HFFc6 (cell line): ENCODE results near the gene NUP93. TPM values are rescaled to one million over a fixed set of nuclear protein-coding genes. Genes with fewer than 3 reads are reported as not detected.

Source experiments
- DNase-seq: peaks from one replicate; pipeline ENCODE4 v3.0.0-alpha.2; 2018
- H3K27ac Mint-ChIP-seq: 2 replicates; pipeline ENCODE4 v1.8.0; 2020; ENCODE audit warnings: mild to moderate bottlenecking, mixed read lengths
- H3K27me3 Mint-ChIP-seq: 2 replicates; pipeline ENCODE4 v1.8.0; 2021; ENCODE audit warnings: mild to moderate bottlenecking, moderate library complexity, mixed read lengths; ENCODE audit not compliant: insufficient read depth
- H3K36me3 Mint-ChIP-seq: 2 replicates; pipeline ENCODE4 v1.8.0; 2021; ENCODE audit warnings: low read depth, mixed read lengths
- H3K4me1 Mint-ChIP-seq: 2 replicates; pipeline ENCODE4 v1.8.0; 2020; ENCODE audit warnings: low read depth, mixed read lengths
- H3K4me3 Mint-ChIP-seq: 2 replicates; pipeline ENCODE4 v1.8.0; 2020; ENCODE audit warnings: mild to moderate bottlenecking, moderate library complexity, mixed read lengths
- H3K9me3 Mint-ChIP-seq: 2 replicates; pipeline ENCODE4 v1.8.0; 2020; ENCODE audit warnings: mild to moderate bottlenecking, mixed read lengths
- total RNA-seq, 6 experiments: library from RNA; stranded (reverse); fragmentation: NEBNext Ultra II Directional; extraction: Animal tissue kit (Norgen Biotek cat#: 25700); gene quantifications; 2 replicates in 1 of 6; 3 replicates in 5 of 6; pipeline ENCODE4 v1.2.3, GENCODE V29; 2021
- TF ChIP-seq, protein P1 (sequence below): fragments of 200-600 bp; sonication (generic); IDR thresholded peaks from 2 replicates; pipeline ENCODE4 v1.5.0; 2021; ENCODE audit warnings: antibody characterized with exemption, mild to moderate bottlenecking

NUP93 gene
- total RNA-seq, 6 experiments from 2014 or later, result 58.6 to 84.0 (median 78.8) TPM

DNA sequence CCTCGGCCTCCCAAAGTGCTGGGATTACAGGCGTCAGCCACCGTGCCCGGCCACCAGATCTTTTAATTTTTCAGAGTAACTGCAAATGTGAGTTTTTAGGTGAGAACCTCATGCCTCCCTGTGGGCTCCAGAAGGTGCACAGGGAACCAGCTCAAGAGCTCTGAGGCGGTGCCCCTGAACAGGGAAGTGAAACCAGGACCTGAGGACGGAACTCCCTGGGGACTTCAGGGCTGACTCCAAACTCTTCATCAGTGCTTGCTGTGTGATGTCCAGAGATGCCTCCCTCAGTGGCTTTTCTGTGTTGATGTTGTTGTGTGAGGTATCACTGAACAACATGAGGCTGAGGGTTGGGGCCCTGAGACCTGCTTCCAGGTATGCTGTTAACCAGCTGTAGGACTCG, 158.9 kb downstream of the NUP93 start:
- DNase-seq, result no peak

DNA sequence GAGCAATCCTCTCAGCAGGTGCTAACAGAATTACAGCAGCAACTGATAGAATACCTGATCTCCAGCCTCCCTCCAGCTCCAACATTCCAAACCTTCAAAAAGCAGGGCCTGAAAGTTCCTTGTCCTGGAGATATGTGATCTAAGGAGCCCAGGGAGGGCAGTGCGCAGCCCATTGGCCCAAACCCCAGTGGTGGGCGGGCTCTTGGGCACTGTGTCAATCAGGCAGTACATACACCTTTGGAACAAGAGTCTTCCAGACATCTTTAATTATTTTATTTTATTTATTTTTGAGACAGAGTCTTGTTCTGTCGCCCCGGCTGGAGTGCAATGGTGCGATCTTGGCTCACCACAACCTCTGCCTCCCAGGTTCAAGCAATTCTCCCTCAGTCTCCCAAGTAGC, 159.3 kb downstream of the NUP93 start:
- TF ChIP-seq, protein P1, sequence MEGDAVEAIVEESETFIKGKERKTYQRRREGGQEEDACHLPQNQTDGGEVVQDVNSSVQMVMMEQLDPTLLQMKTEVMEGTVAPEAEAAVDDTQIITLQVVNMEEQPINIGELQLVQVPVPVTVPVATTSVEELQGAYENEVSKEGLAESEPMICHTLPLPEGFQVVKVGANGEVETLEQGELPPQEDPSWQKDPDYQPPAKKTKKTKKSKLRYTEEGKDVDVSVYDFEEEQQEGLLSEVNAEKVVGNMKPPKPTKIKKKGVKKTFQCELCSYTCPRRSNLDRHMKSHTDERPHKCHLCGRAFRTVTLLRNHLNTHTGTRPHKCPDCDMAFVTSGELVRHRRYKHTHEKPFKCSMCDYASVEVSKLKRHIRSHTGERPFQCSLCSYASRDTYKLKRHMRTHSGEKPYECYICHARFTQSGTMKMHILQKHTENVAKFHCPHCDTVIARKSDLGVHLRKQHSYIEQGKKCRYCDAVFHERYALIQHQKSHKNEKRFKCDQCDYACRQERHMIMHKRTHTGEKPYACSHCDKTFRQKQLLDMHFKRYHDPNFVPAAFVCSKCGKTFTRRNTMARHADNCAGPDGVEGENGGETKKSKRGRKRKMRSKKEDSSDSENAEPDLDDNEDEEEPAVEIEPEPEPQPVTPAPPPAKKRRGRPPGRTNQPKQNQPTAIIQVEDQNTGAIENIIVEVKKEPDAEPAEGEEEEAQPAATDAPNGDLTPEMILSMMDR, result no peak
- Mint-ChIP-seq H3K9me3 (no peaks in the 10 kb centered on the region), H3K27ac (no peak overlapping the region), H3K27me3 (peaks cover 17% of the 10 kb centered on the region), H3K4me3 (no peak overlapping the region), H3K4me1 (no peaks in the 10 kb centered on the region), H3K36me3 (no peaks in the 10 kb centered on the region)
- no peak for DNase-seq

More for the DNA sequence above, 158.9 kb downstream of the NUP93 start:
- Mint-ChIP-seq H3K4me1 (no peaks in the 10 kb centered on the region), H3K4me3 (no peak overlapping the region), H3K9me3 (no peaks in the 10 kb centered on the region), H3K27me3 (peaks cover 17% of the 10 kb centered on the region), H3K36me3 (no peaks in the 10 kb centered on the region), H3K27ac (no peak overlapping the region)
- TF ChIP-seq, protein P1, result no peak

DNA sequence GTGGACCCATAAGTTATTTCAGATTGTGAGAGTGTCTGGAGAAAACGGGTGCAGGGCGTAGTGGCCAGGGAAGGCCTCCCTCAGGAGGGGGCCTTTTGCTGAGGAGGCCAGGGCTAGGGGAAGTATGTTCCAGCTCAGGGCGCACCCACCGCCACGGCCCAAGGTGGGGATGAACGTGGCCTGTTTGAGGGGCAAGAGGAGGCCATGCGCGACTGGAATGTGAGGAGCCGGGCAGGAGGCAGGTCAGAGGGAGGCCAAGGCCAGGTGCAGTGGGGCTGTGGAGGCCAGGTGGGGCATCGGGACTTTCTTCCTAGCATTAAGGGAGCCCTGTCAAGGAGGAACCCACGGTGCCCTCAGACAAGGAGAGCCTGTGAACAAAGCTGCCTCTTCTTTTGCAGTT, 161.8 kb downstream of the NUP93 start:
- Mint-ChIP-seq H3K27ac (no peak overlapping the region), H3K4me1 (no peaks in the 10 kb centered on the region), H3K9me3 (no peaks in the 10 kb centered on the region), H3K4me3 (no peak overlapping the region), H3K27me3 (peaks cover 13% of the 10 kb centered on the region), H3K36me3 (no peaks in the 10 kb centered on the region)
- TF ChIP-seq, protein P1, result no peak
- DNase-seq, result no peak

DNA sequence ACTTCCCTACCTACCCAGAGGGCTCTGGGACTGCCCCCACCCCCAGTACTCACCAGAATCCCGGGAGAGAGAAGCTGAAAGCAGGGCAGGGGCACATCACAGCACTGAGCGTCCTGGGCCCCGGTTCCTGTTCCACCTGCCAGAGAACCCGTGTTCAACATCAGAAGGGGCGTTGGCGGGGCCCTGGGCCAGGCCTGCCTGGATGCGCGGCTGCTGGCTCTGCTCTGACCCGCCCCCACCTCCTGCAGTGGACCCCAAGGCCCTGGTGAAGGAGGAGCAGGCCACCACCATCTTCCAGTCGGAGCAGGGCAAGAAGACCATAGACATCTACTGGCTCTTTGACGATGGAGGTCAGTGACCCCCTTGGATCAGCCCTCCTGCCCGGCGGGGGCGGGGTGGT, 162.8 kb downstream of the NUP93 start:
- Mint-ChIP-seq H3K4me3 (no peak overlapping the region), H3K36me3 (no peaks in the 10 kb centered on the region), H3K27ac (no peak overlapping the region), H3K9me3 (no peaks in the 10 kb centered on the region), H3K27me3 (peaks cover 17% of the 10 kb centered on the region), H3K4me1 (no peaks in the 10 kb centered on the region)
- TF ChIP-seq, protein P1, result no peak
- no peak for DNase-seq

DNA sequence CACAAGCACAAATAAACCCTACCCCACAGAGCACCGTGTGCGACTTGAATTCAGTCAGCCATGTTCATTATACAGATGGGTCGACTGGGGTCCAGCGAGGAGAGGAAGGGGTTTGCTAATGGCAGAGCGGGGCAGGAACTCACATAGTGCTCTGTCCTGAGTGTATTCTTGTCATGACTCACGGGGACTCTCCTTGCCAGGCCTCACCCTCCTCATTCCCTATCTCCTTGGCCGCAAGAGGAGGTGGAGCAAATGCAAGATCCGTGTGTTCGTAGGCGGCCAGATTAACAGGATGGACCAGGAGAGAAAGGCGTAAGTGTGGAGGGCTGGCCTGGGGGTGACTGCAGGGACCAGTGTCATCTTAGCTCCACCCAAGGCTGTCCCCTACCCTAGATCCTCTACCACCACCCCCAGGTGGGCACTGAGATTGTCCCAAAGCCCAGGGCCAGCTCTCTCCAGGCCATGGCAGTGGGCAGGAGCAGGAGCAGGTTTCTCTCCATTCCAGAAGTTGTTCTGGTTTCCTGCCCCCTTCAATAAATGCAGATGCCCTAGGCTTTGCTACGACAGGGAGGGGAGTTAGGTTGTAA, 164.5 kb downstream of the NUP93 start:
- Mint-ChIP-seq H3K27me3 (peaks cover 25% of the 10 kb centered on the region), H3K4me1 (no peaks in the 10 kb centered on the region)

More for the DNA sequence above, 164.5 kb downstream of the NUP93 start:
- TF ChIP-seq, protein P1, result no peak
- Mint-ChIP-seq H3K36me3 (no peaks in the 10 kb centered on the region), H3K9me3 (no peaks in the 10 kb centered on the region), H3K4me3 (no peak overlapping the region), H3K27ac (no peak overlapping the region)
- no peak for DNase-seq
